Inflammatory macrophage treated with lipopolysaccharide for 1 hour (primary cell): ENCODE results near the gene GLI1.
"Not testable (repeated sequence)": the region's sequence is repeated elsewhere in the genome, so short reads cannot be mapped to it uniquely, and the experiment has no call there.

Experiments
- DNase-seq, 2 donors: peaks; one replicate each; pipeline ENCODE4 v3.0.0-alpha.2; 2020 to 2022

The GLI1 gene

DNA sequence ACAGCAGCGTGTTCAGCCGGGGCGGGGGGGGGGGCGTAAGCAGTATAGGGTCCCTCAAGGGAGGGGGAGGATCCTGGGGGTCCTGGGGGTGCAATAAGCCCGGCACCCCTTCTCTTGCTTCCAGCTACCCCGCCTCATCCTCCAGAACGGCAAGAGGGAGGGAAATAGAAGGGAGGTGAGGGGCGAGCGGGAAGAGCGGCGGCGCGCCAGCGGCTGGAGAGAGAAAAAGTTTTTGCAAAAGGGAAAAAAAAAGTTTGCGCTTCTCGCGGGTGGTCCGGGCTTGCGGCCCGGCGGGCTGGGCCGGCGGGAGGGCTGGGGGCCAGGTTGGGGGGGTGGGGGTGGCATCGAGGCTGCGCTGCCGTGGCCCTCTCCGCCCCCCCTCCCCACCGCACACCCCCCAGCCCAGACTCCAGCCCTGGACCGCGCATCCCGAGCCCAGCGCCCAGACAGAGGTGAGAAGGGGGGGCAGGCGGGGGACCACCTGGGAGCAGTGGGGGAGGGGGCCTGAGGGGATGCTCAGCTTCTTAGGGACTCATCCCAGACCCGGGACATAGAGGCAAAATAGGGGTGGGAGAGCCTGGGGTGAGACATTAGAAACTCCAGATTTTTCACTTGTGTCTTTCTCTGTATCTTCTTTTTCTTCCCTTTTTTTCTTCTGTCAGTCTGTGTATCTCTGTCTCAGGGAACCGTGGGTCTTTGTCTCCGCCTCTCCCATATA lies at the start of gene GLI1:
GLI1 (plus strand) TSS at position 36 of the 718 bp plus-strand sequence. CDS start 3,907 bp downstream, outside the sequence.
- no peak for DNase-seq

GRCh38 chr12:57410534-57410933 lies 49.1 kb upstream of the GLI1 start:
- no peak for DNase-seq

GRCh38 chr12:57414160-57414559 lies 45.4 kb upstream of the GLI1 start:
- DNase-seq: not testable (repeated sequence)

DNA sequence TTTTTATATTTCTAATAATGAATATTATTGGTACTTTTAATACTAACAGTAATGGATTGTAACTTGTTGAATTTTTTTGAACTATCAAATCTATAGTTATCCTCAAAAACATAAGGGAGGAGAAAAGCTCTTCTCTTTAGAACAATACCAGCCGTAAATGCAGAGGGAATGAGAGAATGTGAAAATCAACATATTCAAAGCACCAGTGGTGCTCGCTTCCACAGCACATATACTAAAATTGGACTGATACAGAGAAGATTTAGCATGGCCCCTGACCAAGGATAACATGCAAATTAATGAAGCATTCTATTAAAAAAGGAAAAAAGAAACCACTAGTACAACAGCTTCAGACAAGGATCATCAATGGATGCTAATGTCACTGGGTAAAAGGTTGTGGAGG lies 44.5 kb upstream of the GLI1 start:
- no peak for DNase-seq

DNA sequence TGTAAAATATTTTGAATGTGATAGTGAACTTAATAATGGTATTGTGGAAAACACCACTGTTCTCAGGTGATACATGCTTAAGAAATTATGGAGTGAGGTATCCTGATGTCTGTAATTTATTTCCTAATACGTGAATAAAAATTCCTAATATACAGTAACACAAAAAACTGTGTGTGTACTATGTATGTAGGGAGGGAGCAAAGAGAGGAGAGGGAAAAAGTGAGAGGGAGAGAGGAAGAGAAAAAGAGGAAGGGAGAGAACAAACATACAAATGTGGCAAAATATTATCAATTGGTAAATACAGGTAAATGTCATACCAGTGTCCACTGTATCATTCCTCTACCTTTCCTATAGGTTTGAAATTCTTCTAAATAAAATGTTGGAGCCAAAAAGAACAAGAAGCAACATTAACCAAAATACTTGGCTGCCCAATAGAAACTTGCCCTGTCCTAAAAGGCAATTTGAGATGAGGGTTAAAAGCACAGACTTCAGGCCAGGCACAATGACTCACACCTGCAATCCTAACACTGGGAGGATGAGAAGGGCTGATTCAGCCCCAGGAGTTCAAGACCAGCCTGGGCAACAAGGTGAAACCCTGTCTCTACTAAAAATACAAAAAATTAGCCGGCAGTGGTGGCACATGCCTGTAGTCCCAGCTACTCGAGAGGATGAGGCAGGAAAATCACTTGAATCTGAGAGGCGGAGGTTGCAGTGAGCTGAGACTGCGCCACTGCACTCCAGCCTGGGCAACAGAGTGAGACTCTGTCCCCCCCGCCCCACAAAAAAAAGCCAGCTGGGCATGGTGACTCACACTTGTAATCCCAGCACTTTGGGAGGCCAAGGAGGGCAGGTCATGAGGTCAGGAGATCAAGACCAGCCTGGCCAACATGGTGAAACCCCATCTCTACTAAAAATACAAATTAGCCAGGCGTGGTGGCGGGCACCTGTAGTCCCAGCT lies 43.3 kb upstream of the GLI1 start:
- DNase-seq: no peak

GRCh38 chr12:57418255-57418654 lies 41.3 kb upstream of the GLI1 start:
- DNase-seq: no peak

DNA sequence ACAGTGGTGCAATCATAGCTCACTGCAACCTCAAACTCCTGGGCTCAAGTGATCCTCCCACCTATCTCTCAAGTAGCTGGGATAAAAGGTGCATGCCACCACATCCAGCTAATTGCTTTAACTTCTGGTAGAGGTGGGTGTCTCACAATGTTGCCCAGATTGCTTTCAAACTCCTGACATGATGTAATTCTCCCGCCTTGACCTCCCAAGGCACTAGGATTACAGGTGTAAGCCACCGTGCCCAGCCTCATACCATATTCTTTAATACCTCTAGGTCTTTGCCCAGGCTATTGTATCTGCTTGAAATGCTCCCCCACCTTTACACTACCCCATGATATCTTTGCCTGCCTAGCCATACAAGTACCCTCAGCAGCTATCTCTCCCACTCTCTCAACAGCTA lies 40.1 kb upstream of the GLI1 start:
- no peak for DNase-seq

DNA sequence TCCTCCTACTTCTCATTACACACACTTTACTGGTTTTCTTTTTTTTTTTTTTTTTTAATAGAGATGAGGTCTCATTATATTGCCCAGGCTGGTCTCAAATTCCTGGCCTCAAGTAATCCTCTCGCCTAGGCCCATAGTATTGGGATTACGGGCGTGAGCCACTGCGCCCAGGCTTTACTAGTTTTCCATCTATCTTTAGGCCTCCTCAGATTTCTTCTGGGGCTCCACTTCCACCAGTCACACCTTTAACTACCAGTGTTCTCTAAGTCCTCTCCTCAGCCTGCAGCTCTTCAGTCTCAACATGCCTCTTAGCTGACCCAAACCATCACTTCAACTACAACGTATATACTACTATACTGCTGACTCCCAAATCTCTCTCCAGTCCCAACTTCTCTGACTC lies 39.1 kb upstream of the GLI1 start:
- no peak for DNase-seq

- not testable (repeated sequence) for DNase-seq
Observed at GRCh38 chr12:57426948-57427347, 32.6 kb upstream of the GLI1 start.

DNA sequence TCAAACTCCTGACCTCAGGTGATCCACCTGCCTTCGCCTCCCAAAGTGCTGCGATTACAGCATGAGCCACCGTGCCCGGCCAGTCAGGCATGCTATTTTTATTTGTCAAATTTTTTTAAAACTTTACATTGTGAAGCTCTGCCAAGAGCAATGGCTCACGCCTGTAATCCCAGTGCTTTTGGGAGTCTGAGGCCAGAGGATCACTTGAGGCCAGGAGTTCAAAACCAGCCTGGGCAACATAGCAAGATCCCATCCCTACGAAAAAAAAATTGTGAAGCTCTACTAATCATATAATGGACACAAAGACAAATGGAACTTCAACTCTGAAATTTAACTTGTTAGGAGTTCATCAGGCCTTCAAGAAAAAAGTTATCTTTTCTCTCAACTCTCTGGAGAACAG lies 30.6 kb upstream of the GLI1 start:
- no peak for DNase-seq

DNA sequence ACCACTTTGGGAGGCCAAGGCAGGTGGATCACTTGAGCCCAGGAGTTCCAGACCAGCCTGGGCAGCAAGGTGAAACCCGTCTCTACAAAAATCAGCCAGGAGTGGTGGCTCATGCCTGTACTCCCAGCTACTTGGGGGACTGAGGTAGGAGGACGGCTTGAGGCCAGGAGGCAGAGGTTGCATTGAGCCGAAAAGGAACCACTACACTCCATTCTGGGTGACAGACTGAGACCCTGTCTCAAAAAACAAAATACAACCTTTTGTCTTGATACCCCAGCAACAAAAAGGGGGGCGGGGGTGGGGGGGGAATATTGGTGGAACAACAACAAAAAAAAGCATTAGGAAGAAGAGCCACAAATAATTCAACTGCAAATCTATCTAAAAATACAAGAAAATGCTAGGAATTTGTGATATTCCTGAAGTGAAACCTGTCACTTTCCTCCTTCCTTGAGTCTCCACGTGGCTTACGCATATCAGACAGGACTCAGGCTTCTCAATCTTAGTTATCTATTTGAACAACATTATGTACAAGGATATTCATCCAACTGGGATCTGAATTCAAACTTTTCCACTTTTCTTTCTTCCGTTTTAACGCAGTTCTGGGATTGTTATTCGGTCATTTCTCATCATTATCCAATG lies 30.0 kb upstream of the GLI1 start:
- DNase-seq: peak in 1 of 2 donors; percentile 12

- peak; percentile 11 to 31 for DNase-seq
Observed at GRCh38 chr12:57430112-57430930, 29.3 kb upstream of the GLI1 start.

DNA sequence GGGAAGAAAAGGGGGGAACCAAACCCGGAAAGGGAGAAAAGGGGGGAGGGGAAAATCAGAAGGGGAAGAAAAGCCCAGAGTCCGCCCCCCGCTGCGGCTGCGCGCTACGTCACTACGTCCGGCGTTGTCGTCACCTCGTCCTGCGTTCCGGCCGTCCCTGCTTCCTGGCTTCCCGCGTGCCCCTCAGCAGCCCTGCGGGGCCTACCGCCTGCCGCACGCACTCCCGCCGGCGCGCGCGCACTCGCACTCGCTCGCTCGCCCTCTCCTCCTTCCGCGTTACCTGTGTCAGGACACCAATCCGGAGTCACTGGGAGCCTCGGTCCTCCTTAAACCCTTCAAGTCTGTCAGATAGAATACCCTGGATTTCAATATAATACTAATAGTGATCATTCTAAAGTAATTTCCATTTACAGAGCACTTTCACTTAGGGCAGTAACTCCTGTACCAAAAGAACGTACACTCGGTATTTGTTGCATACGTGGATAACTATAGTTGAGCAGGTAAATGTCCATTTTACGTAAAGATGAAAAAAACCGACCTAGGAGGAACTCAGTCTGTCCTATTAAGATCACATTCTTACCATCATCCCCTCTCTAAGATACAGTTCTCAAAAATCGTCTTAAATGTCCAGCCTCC lies 28.5 kb upstream of the GLI1 start, which contains the start of gene R3HDM2:
R3HDM2 (minus strand) TSS at position 113 of the 636 bp plus-strand sequence. CDS start 120,615 bp downstream, outside the sequence.
- peak; percentile 89 to 97 for DNase-seq

GRCh38 chr12:57431654-57432188 lies 27.9 kb upstream of the GLI1 start:
- DNase-seq: no peak

DNA sequence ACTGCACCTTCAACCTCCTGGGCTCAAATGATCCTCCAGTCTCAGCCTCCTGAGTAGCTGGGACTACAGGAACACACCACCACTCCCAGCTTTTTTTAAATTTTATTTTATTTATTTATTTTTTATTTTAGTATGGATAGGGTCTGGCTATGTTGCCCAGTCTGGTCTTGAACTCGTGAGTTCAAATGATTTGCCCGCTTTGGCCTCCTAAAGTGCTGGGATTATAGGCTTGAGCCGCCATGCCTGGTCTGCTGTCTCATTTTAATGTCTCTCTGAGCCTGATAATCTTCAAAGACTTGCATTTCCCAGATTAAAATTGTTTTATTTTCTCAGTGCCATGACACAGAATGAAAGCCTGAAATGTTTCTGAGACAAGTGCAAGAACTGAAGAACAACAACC lies 26.2 kb upstream of the GLI1 start:
- no peak for DNase-seq

- DNase-seq: no peak
Observed at GRCh38 chr12:57434517-57435223, 24.9 kb upstream of the GLI1 start, which contains the start of gene INHBC. Gene INHBC (plus strand): TSS chr12:57434784. CDS start chr12:57434887, 103 bp downstream.

DNA sequence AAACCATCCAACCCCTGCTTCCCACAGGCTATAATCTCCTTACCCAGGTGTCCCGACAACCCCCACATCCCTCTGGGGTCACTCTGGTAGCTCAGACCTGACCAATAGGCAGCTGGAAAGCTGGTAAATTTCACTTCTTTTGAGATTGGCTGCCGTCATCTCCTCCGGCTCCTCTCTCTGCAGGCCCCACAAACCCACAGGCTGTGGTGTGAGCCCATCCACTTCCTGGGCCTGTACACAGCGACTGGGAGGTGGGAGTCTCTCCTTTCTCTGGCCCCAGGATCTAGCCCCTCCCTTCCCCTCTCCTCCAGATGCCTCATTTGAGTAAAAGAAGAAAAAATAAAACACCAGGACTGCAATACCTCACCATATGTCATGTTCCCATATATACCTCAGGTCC lies 24.3 kb upstream of the GLI1 start:
- no peak for DNase-seq

DNA sequence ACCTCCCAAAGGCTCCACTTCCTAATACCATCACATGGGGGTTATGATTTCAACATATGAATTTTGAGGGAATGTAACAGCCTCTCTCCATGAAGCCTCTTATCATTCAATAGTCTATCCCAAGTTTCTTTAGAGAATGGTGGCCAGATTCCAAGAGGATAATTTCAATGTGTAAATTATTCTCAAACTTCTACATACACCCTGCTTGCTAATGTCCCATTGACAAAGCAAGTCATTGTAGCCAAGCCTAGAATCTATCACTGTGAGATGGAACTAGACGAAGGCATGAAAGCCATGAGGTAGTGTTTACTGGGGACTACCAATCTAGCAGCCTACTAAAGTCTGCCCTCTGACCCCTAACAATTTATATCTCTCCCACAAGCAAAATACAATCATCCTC lies 21.2 kb upstream of the GLI1 start:
- no peak for DNase-seq

GRCh38 chr12:57439762-57440266 lies 19.8 kb upstream of the GLI1 start:
- no peak for DNase-seq

DNA sequence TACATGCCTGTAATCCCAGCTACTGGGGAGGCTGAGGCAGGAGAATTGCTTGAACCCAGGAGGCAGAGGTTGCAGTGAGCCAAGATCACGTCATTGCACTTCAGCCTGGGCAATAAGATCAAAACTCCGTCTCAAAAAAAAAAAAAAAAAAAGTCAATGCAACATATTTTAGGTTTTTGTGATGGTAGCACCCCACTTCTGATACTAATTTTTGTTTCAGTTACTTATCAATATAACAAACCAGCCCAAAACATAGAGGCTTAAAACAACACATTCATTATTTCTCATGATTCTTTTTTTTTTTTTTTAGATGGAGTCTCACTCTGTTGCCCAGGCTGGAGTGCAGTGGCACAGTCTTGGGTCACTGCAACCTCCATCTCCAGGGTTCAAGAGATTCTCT lies 18.2 kb upstream of the GLI1 start:
- DNase-seq: not testable (repeated sequence)
